ENCODE data around the gene ZNF644.

- TF ChIP-seq CTCF (IDR thresholded peaks at IDR 0.05; ENCODE audit: low read depth, low read length, poor library complexity, severe bottlenecking) (no peak), EZH2phosphoT487 (IDR thresholded peaks at IDR 0.05; ENCODE audit: borderline replicate concordance, low read length) (no peak)
Measured at GRCh38 chr1:91070298-91070697, 48.5 kb upstream of the ZNF644 start.

Data from DOHH2 (cell line).